SU-DHL-6 (cell line): ENCODE data around the gene SLC6A12.

Source experiments
- H2AFZ ChIP-seq: fragments of 200-600 bp; sonication (generic); 2 replicates; pipeline ENCODE4 v1.6.1; 2014; ENCODE audit warnings: low read depth, mild to moderate bottlenecking, moderate library complexity, mixed read lengths, antibody characterized with exemption, low read length; ENCODE audit not compliant: severe bottlenecking
- H3F3A ChIP-seq: fragments of 200-600 bp; shearing (Covaris generic); 2 replicates; pipeline ENCODE4 v1.6.0; 2016; ENCODE audit warnings: antibody characterized with exemption, mild to moderate bottlenecking; ENCODE audit not compliant: insufficient read depth
- H3K27ac ChIP-seq: fragments of 200-600 bp; sonication (generic); 2 replicates; pipeline ENCODE4 v1.5.1; 2016; ENCODE audit warnings: low read depth, mild to moderate bottlenecking, low read length, moderate library complexity, mixed read lengths
- H3K27me3 ChIP-seq: fragments of 200-600 bp; sonication (generic), shearing (Covaris generic); 2 replicates; pipeline ENCODE4 v1.6.0; 2014; ENCODE audit warnings: mild to moderate bottlenecking, low read length
- H3K36me3 ChIP-seq: fragments of 200-600 bp; sonication (generic); 2 replicates; pipeline ENCODE4 v1.6.1; 2014; ENCODE audit warnings: mild to moderate bottlenecking, low read length, mixed read lengths
- H3K4me2 ChIP-seq: fragments of 300-600, 200-600 bp; shearing (Covaris generic), sonication (generic); 2 replicates; pipeline ENCODE4 v1.6.0; 2014; ENCODE audit warnings: low read length, low read depth, mild to moderate bottlenecking; ENCODE audit not compliant: poor library complexity, severe bottlenecking
- H3K4me3 ChIP-seq: fragments of 200-600 bp; sonication (generic); 2 replicates; pipeline ENCODE4 v1.5.1; 2014; ENCODE audit warnings: antibody characterized with exemption, low read length, mild to moderate bottlenecking, mixed read lengths; ENCODE audit not compliant: insufficient read depth, poor library complexity, severe bottlenecking
- H3K79me2 ChIP-seq: fragments of 200-600 bp; sonication (generic); 2 replicates; pipeline ENCODE4 v1.6.1; 2014; ENCODE audit warnings: mild to moderate bottlenecking, low read length, moderate library complexity; ENCODE audit not compliant: insufficient read depth
- H3K9ac ChIP-seq: fragments of 200-600 bp; sonication (generic); 2 replicates; pipeline ENCODE4 v1.7.0; 2014; ENCODE audit warnings: mild to moderate bottlenecking, low read length
- H3K9me2 ChIP-seq: fragments of 200-600 bp; sonication (generic); replicated peaks from 2 replicates; pipeline ENCODE4 v1.6.1; 2014; ENCODE audit warnings: low read length; ENCODE audit not compliant: insufficient read depth
- H3K9me3 ChIP-seq: fragments of 200-600 bp; sonication (generic); 2 replicates; pipeline ENCODE4 v1.6.1; 2014; ENCODE audit warnings: low read length, mixed read lengths; ENCODE audit not compliant: insufficient read depth
- H4K20me1 ChIP-seq: fragments of 200-600 bp; sonication (generic); 2 replicates; pipeline ENCODE4 v1.6.1; 2014; ENCODE audit warnings: low read depth, mild to moderate bottlenecking, antibody characterized with exemption, low read length, moderate library complexity, mixed read lengths
- EZH2phosphoT487 ChIP-seq: fragments of 200-600 bp; sonication (generic), shearing (Covaris generic); conservative IDR thresholded peaks from 2 replicates; pipeline ENCODE4 v1.6.1; 2018; ENCODE audit warnings: mild to moderate bottlenecking, antibody characterized with exemption, low read length, moderate library complexity, mixed read lengths
- TF ChIP-seq, protein P1 (sequence below): fragments of 200-600 bp; sonication (generic); IDR thresholded peaks from one replicate; pipeline ENCODE4 v1.5.1; 2017; ENCODE audit warnings: antibody characterized with exemption, mild to moderate bottlenecking, low read length, moderate library complexity; ENCODE audit not compliant: insufficient read depth, poor library complexity, severe bottlenecking

The SLC6A12 gene

DNA sequence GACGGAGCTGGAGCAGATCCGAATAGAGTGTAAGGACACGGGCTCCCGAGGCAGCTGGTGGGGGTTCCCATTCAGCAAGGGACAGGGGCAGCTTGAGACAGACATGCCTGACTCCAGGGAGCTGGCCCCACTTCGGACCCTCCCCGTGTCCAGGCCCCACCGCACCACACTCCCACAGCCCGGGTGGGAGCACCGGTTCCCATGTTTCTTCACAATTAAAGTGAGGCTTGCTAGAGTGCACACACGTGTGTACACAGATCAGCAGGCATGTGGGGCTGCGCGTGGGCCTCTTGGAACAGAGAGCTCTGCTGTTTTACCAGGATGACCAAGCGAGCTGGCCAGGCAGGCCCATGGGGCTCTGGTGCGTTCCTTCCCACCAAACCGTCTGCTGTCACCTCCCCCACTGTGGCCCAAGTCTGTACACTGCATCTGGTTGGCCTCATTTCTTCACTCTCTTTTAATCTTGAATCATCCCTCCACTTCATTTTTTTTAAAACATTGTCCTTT lies 48.0 kb downstream of the SLC6A12 start:
- H3K36me3 ChIP-seq = no peaks in the 10 kb centered on the region
- no peak overlapping the region for H3K4me2 ChIP-seq
- no peaks in the 10 kb centered on the region for H3F3A ChIP-seq
- H3K4me3 ChIP-seq = no peak overlapping the region
- H3K9me3 ChIP-seq = no peaks in the 10 kb centered on the region
- H3K9me2 ChIP-seq = no peaks in the 10 kb centered on the region
- H2AFZ ChIP-seq = no peak overlapping the region
- H3K27ac ChIP-seq = no peak overlapping the region
- H3K79me2 ChIP-seq = no peaks in the 10 kb centered on the region
- no peak for TF ChIP-seq EZH2phosphoT487
- TF ChIP-seq, protein P1, sequence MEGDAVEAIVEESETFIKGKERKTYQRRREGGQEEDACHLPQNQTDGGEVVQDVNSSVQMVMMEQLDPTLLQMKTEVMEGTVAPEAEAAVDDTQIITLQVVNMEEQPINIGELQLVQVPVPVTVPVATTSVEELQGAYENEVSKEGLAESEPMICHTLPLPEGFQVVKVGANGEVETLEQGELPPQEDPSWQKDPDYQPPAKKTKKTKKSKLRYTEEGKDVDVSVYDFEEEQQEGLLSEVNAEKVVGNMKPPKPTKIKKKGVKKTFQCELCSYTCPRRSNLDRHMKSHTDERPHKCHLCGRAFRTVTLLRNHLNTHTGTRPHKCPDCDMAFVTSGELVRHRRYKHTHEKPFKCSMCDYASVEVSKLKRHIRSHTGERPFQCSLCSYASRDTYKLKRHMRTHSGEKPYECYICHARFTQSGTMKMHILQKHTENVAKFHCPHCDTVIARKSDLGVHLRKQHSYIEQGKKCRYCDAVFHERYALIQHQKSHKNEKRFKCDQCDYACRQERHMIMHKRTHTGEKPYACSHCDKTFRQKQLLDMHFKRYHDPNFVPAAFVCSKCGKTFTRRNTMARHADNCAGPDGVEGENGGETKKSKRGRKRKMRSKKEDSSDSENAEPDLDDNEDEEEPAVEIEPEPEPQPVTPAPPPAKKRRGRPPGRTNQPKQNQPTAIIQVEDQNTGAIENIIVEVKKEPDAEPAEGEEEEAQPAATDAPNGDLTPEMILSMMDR = no peak
- no peaks in the 10 kb centered on the region for H3K27me3 ChIP-seq
- H3K9ac ChIP-seq = no peak overlapping the region
- no peaks in the 10 kb centered on the region for H4K20me1 ChIP-seq

DNA sequence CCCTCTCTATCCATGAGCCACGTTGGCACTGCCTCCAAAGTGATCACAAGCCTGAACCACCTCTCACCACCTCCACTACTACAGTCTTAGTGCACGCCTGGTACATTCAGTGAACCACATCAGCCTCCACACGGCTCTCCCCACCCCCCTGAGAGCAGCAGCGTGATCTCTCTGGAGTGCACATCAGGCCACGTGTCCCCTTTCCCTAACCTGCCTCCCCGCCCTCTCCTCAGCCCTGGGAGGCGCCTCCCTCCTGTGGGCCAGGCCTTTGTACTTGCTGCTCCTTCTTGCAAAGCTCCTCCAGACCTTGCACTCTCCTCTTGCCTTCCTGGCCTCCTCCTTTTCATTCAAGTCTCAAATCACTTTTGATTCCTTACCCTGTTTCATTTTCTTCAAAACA lies 49.8 kb downstream of the SLC6A12 start:
- no peaks in the 10 kb centered on the region for H4K20me1 ChIP-seq
- no peak overlapping the region for H3K27ac ChIP-seq
- no peaks in the 10 kb centered on the region for H3F3A ChIP-seq
- H3K9ac ChIP-seq = no peak overlapping the region
- TF ChIP-seq EZH2phosphoT487 = no peak
- TF ChIP-seq, protein P1 = no peak
- no peak overlapping the region for H3K4me3 ChIP-seq
- no peak overlapping the region for H2AFZ ChIP-seq
- no peaks in the 10 kb centered on the region for H3K27me3 ChIP-seq
- no peaks in the 10 kb centered on the region for H3K79me2 ChIP-seq
- no peaks in the 10 kb centered on the region for H3K9me3 ChIP-seq
- no peaks in the 10 kb centered on the region for H3K36me3 ChIP-seq
- no peaks in the 10 kb centered on the region for H3K9me2 ChIP-seq
- H3K4me2 ChIP-seq = no peak overlapping the region

DNA sequence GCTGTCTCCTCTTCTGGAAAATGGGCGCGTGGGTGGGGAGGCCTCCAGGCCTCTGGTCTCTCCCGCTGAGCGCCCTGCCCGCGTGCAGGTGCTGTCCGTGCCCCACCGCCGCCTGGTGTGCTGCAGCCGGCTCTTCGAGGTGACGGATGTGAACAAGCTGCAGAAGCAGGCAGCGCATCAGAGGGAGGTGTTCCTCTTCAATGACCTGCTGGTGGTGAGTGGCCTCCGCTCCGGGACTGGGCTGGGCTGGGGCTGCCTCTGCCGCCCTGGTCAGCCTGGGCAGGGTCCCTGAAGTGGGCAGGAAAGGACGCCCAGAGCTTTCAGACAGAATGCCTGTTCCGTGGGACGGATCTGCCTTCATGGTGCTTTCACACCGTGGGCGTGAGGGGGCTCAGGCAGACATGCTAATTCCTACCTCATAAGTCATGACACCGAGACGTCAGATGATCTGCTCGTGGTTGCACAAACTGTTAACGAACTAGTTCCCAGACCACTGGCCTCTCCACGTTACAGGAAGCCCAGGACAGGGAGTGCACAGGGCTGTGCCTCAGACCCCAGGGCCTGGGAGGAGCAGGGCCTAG lies 50.5 kb downstream of the SLC6A12 start:
- no peaks in the 10 kb centered on the region for H3K9me2 ChIP-seq
- H3K4me2 ChIP-seq = no peak overlapping the region
- no peak overlapping the region for H3K27ac ChIP-seq
- H2AFZ ChIP-seq = no peak overlapping the region
- H4K20me1 ChIP-seq = no peaks in the 10 kb centered on the region
- no peaks in the 10 kb centered on the region for H3K36me3 ChIP-seq
- H3K79me2 ChIP-seq = no peaks in the 10 kb centered on the region
- no peaks in the 10 kb centered on the region for H3K9me3 ChIP-seq
- TF ChIP-seq EZH2phosphoT487 = no peak
- TF ChIP-seq, protein P1 = no peak
- no peaks in the 10 kb centered on the region for H3F3A ChIP-seq
- H3K27me3 ChIP-seq = no peaks in the 10 kb centered on the region
- no peak overlapping the region for H3K4me3 ChIP-seq
- no peak overlapping the region for H3K9ac ChIP-seq
